NCI-H1105 treated with DMSO at 0.1 percent for 48 hours (cell line): ENCODE results near the gene NRN1.
"Not testable (repeated sequence)": the region's sequence is repeated elsewhere in the genome, so short reads cannot be mapped to it uniquely, and the experiment has no call there.

Experiments used
- DNase-seq: peaks from one replicate; lab custom pipeline; 2025; lab: John Stamatoyannopoulos, UW

Gene NRN1, protein sequence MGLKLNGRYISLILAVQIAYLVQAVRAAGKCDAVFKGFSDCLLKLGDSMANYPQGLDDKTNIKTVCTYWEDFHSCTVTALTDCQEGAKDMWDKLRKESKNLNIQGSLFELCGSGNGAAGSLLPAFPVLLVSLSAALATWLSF

DNA sequence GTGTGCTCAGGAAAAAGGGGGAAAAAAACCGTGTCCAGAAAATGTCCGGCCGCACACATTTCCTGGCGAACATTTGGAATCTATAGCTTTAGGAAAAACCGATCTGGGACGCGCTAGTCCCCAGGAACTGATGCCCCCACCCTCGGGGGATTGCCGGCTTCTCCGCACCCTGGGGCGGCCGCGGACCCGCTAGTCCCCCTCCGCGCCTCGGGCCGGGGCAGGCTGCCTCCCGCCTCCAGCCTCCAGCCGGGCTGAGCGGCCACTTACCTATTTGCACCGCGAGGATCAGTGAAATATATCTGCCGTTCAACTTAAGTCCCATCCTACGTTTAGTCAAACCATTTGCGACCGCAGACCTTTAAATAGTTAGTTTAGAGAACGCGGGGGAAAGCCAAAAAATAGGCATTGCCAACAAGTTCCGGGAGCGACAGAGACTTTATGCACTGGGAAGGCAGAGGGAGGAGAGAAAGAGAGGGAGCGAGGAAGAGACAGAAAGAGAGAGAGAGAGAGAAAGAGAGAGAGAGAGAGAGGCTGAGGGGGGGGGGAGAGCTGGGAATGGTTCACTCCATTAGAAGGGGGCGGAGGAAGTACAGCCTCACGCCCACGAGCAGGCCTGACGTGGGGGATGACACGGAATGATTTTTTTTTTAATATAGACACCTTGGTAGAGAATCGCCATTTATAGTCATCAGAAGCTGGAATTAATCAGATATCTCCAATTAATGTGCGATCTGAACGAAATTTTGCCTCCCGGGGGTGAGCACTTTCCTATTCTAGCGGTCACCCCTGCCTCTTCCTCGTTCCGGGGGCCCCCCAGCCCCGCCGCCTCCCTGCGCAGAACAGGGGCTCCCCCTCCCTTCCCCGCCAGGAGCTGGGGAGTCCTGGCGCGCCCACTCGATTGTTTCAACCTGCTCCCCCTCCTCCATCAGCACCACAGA, at the start of gene NRN1:
Gene NRN1, minus strand, starts transcription at position 498 of the 938 bp plus-strand sequence. Its CDS starts 176 bp downstream, at position 322.
- DNase-seq = peak; percentile 61

DNA sequence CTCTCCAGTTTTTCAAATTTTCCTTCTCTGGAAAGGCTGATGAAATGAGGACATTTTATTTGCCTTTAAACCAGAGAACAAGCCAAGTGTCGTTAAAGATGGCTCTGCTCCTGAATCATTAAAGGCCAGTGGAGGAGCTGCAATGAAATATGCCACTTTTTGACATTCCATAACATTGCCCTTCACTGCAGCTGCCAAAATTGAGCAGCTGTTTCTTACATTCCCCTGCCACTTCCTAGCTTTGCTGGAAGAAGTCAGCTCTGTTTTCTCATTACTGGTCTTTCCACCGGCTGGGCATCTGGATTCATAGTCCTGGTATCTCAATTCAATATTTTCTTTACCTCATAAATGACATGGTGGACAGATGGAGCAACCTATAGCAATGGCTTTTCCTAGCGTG, 45.5 kb upstream of the NRN1 start:
- no peak for DNase-seq

DNA sequence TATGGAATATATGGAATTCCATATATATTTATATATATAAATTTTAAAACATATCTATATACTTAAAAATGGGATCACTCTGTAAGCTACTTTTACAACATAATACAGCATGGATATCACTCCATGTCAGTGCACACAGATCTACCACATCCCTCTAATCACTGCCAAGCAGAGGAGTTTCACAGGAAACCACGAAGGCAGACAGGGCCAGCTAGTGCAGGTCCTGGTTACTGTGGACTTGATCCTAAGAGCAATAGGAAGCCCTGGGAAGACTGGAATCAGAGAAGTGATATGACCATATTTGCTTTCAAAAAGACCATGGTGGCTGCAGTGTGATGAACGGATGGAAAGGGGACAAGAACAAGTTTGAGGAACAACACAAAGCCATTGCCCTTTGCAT, 40.0 kb upstream of the NRN1 start:
- no peak for DNase-seq

DNA sequence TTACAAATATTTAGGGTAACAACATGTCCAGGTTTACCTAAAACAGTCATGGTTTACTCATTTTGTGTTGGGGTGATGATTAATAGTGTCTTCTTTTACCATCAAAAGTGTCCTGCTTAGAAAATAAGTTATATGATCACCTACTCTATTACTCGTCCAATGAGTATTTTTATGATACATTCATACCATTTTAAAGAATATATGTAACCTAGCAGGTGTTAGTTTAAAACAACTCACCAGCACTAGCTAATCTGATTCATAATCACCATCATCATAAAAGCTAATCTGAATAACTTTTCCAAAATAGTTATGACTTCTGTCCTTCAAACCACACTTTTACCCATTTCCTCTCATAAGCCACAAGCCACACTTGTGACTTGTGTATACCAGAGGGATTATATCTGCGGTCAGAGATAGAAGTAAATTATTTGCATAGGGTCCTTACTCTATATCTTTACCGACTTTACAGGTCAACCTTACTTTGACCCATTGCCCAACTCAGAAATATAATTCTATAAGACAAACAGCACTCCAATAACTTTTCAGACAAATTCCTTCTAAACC, 33.3 kb upstream of the NRN1 start:
- DNase-seq = no peak

DNA sequence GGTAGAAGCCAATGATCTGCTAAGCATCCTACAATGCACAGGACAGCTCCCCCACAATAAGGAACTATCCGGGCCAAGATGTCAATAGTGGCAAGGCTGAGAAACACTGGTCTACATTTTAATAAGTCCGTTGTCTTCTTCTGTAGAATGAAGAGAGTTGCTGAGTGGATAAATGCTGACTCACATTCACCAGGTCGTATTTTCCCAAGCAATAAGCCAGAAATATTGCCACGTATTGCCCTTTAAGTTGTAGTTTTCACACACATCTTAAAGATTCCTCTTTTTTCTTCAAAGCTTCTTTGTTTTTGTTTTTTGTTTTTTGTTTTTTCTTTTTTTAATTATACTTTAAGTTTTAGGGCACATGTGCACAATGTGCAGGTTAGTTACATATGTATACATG, 30.5 kb upstream of the NRN1 start:
- no peak for DNase-seq

- no peak for DNase-seq
These were observed 27.1 kb upstream of the NRN1 start for GRCh38 chr6:6033858-6034257.

DNA sequence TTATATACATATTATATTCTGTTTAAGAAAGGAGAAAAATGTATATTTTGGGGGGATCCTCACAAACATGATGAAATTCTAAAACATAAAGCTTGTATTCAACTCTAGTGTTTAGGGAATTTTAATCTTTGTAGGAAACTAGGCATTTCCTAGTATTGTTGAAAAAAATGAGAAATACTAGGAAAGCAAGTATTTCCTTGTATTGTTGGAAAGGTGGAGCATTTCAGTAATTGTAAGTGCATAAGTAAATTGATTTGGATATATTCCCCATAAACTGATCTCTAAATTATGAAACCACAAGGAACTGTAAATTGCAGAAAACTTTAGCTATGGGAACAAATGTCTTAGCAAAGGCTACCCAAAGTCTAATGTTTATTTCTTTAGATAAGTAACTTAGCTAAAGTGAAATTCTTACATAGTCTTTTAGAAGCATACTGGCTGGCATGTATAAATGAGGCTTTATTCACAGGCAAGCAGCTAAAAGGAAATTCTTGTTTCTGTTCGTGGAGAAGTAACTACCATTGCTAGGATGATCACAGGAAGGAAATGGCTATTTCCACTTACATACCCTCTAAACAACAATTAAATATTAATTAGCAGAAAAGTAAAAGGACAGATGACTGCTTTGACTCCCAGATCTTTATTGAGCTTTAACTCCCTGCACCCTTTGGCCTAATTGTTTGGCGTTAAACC, 19.9 kb upstream of the NRN1 start:
- no peak for DNase-seq

DNA sequence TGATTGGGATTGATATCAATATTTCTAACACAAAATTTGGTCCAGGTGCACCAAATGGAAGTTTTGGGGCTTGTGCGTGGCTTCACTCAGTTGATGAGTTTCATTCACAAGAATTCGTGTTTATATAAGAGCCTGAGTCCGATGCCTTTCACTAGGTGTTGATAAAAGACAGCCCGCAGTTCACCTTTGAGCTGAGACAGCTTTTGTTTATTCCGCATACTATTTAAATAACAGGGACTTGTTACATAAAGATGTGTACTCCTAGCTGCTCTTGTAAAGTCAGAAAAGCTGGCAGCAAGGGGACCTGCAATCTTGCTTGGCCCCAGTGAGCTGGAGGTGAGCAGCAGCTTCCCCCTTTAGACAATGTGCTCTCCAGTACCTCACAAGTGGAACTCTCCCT, 19.0 kb upstream of the NRN1 start:
- no peak for DNase-seq

DNA sequence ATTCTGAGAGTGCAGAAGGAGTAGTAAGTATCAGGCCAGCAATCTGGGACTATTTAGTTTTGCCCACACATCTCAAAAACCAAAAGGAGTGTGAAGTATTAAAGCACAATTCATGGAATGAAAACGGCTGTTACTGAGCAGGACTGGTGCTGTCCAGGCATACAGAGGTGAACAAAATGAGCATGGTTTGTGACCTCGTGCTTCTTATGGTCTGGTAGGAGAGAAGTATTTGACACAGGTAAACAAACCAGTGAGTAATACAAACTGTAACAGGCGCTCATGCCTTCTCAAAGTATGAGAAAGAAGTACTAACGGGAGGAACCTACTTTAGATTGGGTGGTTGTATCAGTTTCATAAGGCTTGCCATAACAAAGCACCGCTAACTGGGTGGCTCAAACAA, 17.5 kb upstream of the NRN1 start:
- DNase-seq = no peak

DNA sequence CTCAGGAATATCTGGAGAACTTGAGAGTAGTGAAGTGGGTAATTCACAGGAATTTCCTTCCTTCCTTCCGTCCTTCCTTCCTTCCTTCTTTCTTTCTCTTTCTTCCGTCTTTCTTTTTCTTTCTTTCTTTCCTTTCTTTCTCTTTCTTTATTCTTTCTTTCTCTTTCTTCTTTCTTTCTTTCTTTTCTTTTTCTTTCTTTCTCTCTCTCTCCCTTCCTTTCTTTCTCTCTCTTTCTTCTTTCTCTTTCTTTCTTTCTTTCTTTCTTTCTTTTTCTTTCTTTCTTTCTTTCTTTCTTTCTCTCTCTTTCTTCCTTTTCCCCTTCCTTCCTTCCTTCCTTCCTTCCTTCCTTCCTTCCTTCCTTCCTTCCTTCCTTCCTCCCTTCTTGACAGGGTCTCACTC, 16.1 kb upstream of the NRN1 start:
- DNase-seq = not testable (repeated sequence)

DNA sequence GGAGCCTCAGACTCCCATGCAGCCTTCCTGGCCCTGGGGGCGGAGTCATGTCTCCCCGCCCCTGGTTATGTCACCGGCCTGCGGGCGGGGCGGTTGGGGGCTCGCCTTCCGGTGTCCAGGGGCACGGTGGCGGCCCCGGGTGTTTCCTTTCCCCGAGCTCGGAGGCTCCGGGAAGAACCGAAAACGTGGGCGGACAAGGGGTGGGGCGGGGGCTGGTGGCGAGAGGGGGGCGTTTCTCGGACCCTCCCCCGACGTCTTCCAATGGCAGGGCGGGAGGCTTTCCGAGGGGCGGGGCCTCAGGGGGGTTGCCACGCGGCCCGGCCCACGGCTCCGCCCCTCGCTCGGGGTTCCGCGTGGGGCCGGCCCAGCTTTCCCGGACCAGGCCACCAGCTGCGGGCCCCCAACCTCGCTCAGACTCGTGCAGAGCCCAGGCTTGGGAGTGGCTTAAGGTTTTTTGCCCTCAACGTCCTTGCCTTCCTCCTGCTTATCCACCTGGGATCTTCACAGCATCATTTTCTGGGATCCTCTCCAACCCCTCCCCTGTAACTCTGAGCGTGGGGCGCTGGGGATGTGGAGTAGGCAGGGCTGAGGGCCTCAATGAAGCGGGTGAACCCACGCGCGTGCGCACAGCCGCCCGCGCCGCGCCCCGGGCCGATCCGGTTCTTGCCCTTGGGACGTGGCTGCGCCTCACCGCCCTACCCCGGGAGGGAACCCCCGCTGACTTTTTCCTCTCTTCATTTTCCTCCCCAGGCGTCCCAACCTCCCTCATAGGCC, 2.1 kb upstream of the NRN1 start:
- peak; percentile 81 for DNase-seq

DNA sequence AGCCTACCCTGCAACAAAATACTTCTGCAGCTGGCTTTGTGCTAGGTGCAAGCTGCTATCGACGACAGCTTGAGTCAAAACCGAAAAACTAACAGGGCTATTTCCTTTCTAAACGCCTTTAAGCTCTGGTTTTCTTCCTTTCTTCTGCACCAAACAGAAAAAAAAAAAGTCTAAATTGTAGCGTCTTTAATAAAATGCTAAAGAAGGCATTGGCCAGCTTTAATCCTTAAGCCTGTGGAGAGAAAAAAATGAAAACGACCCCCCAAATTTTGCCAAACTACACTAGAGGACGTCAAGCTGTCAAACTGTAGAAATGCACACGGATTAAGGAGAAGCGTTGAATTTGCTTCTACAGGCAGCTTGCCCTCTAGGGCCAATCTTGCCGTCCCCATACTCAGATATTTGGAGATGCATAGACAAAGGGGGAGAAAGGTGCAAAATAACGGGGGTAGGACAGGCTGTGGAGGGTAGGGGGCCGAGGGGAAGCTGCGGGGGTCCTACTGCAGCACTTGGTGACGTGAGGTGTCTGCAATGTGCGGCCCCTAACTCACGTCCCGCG, 1.4 kb upstream of the NRN1 start:
- DNase-seq = no peak

DNA sequence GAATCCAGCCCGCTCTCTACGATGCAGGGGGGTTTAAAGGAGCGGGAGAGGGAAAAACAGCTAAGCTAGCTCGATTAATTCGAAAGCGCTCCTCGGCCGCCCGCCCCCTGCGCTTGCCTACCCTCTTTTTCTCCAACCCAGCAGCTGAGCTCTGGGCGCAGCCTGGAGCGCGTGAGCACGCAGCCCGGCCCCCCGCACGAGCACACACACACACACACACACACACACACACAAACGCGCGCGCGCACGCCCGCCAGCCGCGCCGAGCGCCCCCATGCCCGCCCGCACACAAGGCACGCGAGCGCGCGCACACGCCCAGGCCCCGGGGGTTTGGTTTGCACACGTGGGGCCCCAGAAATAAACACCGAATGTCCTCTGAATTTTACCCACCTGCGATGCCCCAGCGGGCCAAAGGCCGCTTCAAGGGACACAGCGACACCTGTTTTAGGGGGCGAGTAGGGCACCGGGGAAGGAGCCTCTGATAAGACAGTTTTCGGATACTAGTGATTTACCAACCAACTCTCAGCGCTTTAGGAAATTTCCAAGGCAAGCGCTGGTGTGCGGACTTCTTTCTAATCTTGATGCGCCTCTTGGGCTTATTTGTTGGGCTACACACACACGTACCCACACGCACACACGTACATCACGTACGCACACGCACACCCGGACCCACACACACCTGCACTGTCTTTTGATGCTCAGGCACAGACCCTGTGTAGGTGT, 802 bp upstream of the NRN1 start:
- DNase-seq = peak; percentile 76

- no peak for DNase-seq
These were observed 708 bp downstream of the NRN1 start for GRCh38 chr6:6006006-6006427.

GRCh38 chr6:6005051-6006005, 1.4 kb downstream of the NRN1 start:
- DNase-seq = no peak

DNA sequence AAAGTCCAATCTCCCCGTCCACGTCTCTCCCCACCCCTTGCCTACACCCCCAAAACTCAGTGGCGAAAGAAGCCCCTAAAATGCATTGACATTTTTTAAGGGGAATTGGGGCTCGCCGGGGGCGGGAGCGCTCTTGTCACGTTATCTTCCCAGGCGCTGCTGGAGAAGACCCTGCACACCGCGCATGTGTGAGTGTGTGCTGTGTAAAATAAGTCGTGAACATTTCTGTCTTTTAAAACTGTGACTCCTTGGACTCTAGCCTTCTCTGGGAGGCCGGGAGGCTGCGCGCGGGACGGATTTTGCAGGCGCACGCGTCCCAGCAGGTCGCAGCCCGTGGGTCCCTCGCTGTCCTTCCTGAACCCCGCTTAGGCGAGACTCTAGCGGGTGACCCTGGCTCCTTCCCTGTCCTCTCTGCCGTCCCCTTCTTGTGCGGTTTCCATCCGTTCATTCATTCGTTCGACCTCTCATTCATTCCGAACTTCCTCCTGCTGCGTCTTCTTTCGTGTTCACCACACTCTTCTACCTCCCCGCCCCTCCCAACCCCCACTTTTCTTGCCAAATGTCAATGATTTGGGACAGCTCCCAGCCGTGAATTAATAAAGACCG, 2.2 kb downstream of the NRN1 start:
- DNase-seq = peak; percentile 21

- peak; percentile 30 for DNase-seq
These were observed 2.9 kb downstream of the NRN1 start for GRCh38 chr6:6003621-6004366.

- peak; percentile 19 for DNase-seq
These were observed 3.7 kb downstream of the NRN1 start for GRCh38 chr6:6002848-6003620.
